D721Med (cell line): ENCODE results near the gene PTPN1.

Experiments used
- DNase-seq: peaks from one replicate; pipeline ENCODE4 v3.0.0; 2011; ENCODE audit warnings: low spot score; ENCODE audit not compliant: insufficient read length
- FAIRE-seq: peaks from 2 replicates; lab custom pipeline; 2011; peaks lifted over from hg19 to GRCh38; lab: Jason Lieb, UNC
- TF ChIP-seq, protein P1 (sequence below): IDR thresholded peaks from 2 replicates; pipeline ENCODE4 v1.5.1; 2012; ENCODE audit warnings: mild to moderate bottlenecking, control low read depth; ENCODE audit not compliant: insufficient read depth; ENCODE audit errors: missing control alignments

Gene PTPN1

DNA sequence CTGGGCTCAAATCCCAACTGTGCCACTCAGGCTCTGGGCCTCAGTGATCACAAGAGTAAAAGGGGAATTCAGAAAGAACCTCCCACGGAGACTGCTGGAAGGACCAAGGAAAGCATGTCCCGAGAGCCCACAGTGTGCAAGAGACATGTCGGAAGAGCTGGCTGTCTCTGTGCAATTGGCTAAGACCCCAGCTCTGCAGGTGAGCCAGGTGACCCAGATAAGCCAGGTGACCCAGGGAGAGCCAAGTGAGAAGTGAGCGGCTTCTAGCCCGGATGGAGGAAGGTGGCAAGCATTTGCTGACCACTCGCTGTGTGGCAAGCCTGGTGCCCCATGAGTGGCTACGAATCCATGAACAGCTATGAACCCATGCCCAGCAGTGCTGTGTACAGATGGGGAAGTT is 122.1 kb downstream of the PTPN1 start:
- TF ChIP-seq, protein P1, sequence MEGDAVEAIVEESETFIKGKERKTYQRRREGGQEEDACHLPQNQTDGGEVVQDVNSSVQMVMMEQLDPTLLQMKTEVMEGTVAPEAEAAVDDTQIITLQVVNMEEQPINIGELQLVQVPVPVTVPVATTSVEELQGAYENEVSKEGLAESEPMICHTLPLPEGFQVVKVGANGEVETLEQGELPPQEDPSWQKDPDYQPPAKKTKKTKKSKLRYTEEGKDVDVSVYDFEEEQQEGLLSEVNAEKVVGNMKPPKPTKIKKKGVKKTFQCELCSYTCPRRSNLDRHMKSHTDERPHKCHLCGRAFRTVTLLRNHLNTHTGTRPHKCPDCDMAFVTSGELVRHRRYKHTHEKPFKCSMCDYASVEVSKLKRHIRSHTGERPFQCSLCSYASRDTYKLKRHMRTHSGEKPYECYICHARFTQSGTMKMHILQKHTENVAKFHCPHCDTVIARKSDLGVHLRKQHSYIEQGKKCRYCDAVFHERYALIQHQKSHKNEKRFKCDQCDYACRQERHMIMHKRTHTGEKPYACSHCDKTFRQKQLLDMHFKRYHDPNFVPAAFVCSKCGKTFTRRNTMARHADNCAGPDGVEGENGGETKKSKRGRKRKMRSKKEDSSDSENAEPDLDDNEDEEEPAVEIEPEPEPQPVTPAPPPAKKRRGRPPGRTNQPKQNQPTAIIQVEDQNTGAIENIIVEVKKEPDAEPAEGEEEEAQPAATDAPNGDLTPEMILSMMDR, result no peak
- no peak for FAIRE-seq
- no peak for DNase-seq

DNA sequence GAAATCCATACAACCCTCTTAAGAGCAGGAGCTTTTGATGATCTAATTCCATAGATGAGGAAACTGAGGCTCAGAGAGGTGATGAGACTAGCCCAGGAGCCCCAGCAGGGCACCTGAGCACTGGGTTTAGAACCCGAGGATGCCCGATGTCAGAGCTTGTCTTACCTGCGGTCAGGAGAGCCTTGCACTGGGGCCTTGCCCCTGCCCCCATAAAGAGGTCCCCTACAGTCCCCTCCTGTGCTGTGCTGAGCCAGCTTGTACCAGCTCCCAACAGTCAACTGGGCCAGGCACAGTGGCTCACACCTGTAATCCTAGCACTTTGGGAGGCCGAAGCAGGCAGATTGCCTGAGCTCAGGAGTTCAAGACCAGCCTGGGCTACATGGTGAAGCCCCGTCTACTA is 122.5 kb downstream of the PTPN1 start:
- TF ChIP-seq, protein P1, result no peak
- FAIRE-seq (no peak), DNase-seq (no peak)

DNA sequence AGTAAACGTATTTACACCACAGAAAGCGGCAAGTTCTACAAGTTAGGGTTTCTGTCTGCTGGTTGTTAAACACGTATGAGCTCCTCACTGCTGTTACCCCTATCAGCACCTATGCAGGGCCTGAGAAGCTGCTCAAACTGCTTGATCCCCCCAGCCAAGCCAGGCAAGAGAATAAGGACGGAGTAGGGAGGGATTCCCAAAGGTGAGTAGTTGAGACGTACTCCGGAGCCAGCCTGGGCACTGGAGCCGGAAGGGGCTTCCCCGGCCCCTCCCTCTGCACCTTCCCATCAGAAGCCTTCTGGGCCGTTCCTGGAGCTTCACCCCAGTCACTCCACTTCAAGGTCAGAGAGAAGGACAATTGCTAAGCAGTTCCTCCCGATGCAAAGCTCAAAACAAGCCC is 123.2 kb downstream of the PTPN1 start:
- no peak for FAIRE-seq

DNA sequence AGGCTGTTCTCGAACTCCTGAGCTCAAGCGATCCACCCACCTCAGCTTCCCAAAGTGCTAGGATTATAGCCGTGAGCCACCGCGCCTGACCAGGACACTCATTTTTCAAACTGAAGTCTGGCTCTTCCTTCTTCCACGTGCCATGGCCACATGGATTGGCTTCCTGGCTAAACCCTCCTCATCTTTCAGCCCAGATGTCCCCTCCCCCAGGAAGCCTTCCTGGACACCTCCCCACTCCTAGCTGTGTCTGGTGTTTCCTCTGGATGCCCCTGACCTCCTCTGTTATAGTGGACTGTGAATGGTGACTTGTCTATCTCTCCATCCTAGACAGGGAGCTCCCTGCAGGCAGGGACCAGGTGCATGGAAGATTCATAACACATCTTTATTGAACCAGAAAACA is 124.0 kb downstream of the PTPN1 start:
- FAIRE-seq, result no peak
- TF ChIP-seq, protein P1, result no peak
- DNase-seq, result no peak

More for the DNA sequence above, 123.2 kb downstream of the PTPN1 start:
- TF ChIP-seq, protein P1, result no peak
- DNase-seq, result no peak
